HG02970 (cell line): ENCODE results near the gene UXS1.
"Not testable (repeated sequence)": the region's sequence is repeated elsewhere in the genome, so short reads cannot be mapped to it uniquely, and the experiment has no call there.

ENCODE experiments used
- ATAC-seq: cut with Tn5 transposase; IDR thresholded peaks from one replicate; pipeline ENCODE4 v1.9.1; 2021; ENCODE audit warnings: mild to moderate bottlenecking, moderate library complexity, moderate number of reproducible peaks; ENCODE audit not compliant: unreplicated experiment, low FRiP score

Gene UXS1

DNA sequence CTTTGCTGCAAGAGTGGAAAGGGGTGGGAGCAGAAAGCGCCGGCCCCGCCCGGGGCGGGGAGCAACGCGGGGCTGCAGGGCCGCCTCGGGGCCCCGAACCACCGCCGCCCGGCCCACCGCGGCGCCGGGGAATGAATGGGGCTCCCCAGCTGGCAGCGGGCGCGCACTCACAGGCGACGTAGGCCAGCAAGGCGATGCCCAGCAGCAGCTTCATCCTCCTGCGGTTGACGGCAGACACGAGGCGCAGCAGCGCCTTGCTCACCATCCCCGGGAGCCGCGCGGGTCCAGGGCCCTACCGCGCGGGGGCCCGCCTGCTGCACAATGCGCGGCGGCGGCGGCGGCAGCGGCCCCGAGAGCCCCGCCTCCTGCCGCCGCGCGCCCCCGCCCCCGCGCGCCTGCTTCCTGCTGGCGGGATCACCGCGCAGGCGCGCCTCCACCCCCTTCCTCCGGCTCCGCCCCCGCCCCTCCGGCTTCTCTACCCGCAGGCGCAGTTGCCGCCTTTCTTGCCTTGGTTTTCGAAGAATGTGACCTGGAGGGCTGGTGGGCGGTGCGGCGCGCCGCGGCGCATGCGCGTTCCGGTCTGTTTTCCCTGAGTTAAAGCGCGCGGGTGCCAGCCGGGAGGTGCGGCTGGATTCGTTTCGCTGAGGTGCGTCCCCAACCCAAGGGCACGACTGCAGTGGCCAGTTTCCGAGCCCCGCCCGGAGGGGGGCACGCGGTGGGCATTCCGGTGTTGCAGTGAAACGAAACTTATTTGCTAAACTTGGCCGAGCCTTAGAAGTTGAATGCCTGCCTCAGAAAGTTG lies at the start of gene UXS1:
Gene UXS1 (minus strand): TSS at position 325 of the 802 bp plus-strand sequence. CDS start 60 bp downstream, at position 265.
- peak; percentile 80 for ATAC-seq

DNA sequence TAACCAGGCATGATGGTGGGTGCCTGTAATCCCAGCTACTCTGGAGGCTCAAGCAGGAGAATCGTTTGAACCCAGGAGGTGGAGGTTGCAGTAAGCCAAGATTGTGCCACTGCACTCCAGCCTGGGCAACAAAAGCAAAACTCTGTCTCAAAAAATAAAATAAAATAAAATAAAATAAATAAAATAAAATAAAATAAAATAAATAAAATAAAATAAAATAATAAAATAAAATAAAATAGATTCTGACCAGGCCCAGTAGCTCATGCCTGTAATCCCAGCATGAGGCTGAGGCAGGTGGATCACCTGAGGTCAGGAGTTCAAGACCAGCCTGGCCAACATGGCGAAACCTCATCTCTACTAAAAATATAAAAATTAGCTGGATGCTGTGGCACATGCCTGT lies 45.4 kb upstream of the UXS1 start:
- ATAC-seq: not testable (repeated sequence)

DNA sequence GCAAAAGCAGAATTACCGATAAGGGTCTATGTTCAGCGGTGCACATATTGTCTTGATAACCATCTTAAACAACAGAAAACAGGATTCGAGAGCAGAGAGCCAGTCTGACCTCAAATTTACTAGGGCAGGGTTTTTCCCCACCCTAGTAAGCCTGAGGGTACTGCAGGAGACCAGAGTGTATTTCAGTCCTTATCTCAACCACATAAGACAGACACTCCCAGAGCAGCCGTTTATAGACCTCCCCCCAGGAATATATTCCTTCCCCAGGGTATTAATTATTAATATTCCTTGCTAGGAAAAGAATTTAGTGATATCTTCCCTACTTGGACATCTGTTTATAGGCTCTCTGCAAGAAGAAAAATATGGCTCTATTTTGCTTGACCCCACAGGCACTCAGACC lies 41.3 kb upstream of the UXS1 start:
- ATAC-seq: not testable (repeated sequence)

DNA sequence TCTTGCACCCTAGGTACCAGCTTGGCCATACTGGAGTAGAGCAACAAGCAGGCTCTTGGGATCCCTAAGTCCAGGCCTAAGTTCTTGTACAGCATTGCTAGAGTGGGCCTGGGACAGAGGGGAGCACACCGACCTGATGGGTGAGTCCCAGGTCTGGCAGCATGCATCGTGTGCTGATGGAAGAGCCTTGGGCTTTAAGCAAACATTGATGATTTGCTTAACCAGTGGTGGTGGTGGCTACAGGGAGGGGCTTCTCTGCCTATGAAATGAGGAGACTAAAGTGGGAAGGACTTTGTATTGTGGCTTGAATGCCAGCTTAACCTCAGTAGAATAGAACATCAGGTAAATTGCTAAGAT lies 39.2 kb upstream of the UXS1 start:
- ATAC-seq: no peak

DNA sequence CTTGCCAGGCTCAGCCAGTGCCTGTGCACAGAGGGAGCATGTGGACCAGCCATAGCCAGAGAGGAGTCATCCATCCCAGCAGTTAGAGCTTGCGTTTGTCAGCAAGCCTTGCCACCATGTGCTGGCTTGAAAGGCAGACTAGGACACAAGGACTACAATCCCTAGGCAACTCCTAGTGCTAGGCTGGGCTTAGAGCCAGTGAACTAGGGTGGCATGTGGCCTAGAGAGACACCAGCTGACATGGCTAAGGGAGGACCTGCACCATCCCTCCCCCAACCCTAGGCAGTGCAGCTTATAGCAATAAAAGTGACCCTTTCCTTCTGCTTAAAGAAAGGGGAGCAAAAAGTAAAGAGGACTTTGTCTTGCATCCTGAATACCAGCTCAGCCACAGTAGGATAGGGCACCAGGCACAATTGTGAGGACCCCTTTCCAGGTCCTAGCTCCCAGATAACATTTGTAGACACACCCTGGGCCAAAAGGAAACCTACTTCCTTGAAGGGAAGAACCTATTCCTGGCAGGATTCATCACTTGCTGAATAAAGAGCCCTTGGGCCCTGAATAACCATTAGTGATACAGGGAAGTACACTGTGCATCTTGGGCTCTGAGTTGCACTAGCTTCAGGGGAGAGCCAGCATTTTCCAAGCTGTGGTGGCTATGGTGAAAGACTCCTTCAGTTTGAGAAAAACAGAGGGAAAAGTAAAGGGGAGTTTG lies 38.7 kb upstream of the UXS1 start:
- ATAC-seq: no peak

DNA sequence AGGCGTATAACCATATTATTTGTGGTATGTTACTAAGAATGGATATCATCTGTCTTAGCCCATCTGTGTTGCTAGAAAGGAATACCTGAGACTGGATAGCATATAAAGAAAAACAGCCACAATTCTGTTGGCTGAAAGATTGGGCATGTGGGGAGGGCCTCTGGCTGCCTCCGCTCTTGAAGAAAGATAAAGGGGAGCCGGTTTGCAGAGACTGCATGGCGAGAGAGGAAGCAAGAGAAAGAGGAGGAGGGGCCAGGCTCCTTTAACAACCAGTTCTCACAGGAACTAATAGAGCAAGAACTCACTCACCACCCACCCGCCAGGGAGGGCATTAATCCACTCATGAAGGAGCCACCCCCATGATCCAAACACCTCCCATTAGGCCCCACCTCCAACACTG lies 29.2 kb upstream of the UXS1 start:
- no peak for ATAC-seq

- not testable (repeated sequence) for ATAC-seq
Observed at GRCh38 chr2:106222057-106222456, 28.0 kb upstream of the UXS1 start.

- no peak for ATAC-seq
Observed at GRCh38 chr2:106219813-106220212, 25.7 kb upstream of the UXS1 start.

- not testable (repeated sequence) for ATAC-seq
Observed at GRCh38 chr2:106219157-106219556, 25.1 kb upstream of the UXS1 start.

- no peak for ATAC-seq
Observed at GRCh38 chr2:106208874-106209273, 14.8 kb upstream of the UXS1 start.

DNA sequence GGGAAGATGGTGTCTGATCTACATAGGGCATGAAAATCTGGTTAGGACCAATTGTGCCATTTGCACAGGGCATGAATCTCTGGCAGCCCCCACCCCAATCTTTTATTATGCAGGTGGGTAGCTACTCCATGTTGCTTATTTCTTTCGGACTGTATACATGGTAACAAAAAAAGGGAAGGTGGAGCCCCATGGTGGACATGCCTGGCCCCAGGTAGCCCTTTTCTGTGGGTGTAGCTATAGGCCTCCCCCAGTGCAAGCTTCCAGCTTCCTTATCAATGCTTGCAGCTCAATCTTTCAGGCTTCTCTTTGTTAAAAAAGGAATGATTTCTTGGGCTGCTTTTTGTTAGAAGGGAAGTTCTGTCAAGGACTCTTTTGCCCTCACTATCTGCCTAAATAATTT lies 14.3 kb upstream of the UXS1 start:
- no peak for ATAC-seq

GRCh38 chr2:106207246-106207645 lies 13.1 kb upstream of the UXS1 start:
- no peak for ATAC-seq

- no peak for ATAC-seq
Observed at GRCh38 chr2:106205488-106205887, 11.4 kb upstream of the UXS1 start.

- not testable (repeated sequence) for ATAC-seq
Observed at GRCh38 chr2:106204551-106204950, 10.4 kb upstream of the UXS1 start.

DNA sequence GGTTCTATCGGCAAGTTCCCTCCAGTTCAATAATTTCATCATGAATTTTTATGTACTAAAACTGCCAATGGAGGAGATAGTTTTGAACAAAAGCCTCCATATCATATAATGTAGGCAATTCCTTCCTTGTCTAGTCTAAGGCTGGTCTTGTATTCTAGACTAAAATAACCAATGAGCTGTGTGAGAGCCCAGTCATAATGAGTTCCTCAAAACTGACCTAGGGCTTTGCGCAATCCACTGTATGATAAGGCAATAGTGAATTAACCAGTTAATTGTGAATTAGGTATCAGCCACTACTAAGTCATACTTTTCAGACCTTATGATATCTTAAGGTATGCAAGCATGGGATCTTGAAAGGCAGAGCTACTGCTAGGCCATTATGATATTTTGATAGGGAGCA lies 7.6 kb upstream of the UXS1 start:
- ATAC-seq: no peak

DNA sequence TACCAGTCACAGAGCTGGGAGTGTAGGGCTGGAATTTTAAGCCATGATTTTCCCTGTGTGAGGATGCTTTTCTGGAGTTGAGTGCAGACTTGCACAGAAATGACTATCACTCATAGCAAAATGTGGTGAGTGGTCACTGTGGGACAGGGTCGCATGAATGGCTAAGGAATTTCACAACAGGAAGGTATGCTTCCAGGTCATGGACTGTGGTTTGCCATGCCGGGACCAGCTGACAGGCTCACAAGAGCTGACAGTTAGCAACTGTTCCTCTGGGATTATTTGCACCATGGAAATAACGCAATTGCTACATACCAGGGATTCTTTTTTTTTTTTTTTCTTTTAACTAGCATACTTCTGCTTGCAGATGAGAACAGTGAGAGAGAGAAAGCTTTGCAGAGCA lies 3.8 kb upstream of the UXS1 start:
- no peak for ATAC-seq

- no peak for ATAC-seq
Observed at GRCh38 chr2:106195981-106196380, 1.9 kb upstream of the UXS1 start.

DNA sequence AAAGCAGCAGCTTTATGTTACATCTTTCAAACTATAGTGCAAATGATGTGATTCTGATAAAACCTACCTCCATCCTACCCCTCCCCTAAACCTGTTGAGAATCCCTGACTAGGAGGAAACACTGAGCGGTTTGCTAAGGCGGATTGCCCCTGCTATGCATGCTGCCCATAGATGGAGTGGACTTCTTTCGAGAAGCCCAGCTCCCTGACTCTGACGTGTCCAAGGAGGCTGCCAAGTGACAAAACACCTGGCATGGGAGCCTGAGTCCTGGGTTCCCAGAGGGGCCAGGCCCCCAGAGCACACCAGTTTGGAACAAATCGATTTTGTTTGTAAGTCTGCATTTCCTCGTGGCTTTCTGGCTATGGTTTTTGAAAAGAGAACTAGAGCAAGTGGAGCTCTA lies 1.4 kb upstream of the UXS1 start:
- no peak for ATAC-seq

DNA sequence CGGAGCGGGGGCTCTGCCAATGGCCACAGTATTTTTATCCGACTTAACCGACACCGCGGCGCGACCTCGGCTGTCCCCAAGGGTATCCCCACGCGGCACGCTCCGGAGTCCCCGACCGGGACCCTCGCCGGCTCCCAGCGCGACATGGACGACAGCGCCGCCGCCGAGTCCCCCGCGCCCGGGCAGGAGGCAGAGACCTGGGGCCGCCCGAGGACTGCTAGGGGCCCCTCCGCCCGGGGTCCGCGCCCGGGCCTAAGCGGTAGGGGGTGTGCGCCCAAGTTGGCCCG lies 468 bp downstream of the UXS1 start:
- no peak for ATAC-seq

GRCh38 chr2:106192752-106193689 lies 1.1 kb downstream of the UXS1 start:
- ATAC-seq: peak; percentile 32

- ATAC-seq: no peak
Observed at GRCh38 chr2:106191511-106192016, 2.5 kb downstream of the UXS1 start.
